DOHH2 (cell line): Measurements from ENCODE around the gene FIBP.

Experiments
- H3F3A ChIP-seq: fragments of 200-600 bp; sonication (generic), shearing (Covaris generic); 2 replicates; pipeline ENCODE4 v1.6.0; 2016; ENCODE audit warnings: antibody characterized with exemption, mild to moderate bottlenecking; ENCODE audit not compliant: control insufficient read depth, insufficient read depth
- H3K27ac ChIP-seq: fragments of 200-600 bp; sonication (generic); 2 replicates; pipeline ENCODE4 v1.5.1; 2014; ENCODE audit warnings: low read depth, mild to moderate bottlenecking, low read length, moderate library complexity
- H3K27me3 ChIP-seq: fragments of 200-600 bp; sonication (generic); 2 replicates; pipeline ENCODE4 v1.6.1; 2014; ENCODE audit warnings: mild to moderate bottlenecking, low read length, mixed read lengths; ENCODE audit not compliant: control insufficient read depth
- H3K36me3 ChIP-seq: fragments of 200-600 bp; sonication (generic); 2 replicates; pipeline ENCODE4 v1.6.1; 2014; ENCODE audit warnings: mild to moderate bottlenecking, low read length, moderate library complexity, mixed read lengths; ENCODE audit not compliant: control insufficient read depth
- H3K4me1 ChIP-seq: fragments of 200-600 bp; sonication (generic); 2 replicates; pipeline ENCODE4 v1.6.1; 2014; ENCODE audit warnings: mild to moderate bottlenecking, low read length, mixed read lengths; ENCODE audit not compliant: control insufficient read depth
- H3K4me2 ChIP-seq: fragments of 200-600 bp; sonication (generic); 2 replicates; pipeline ENCODE4 v1.6.0; 2014; ENCODE audit warnings: mild to moderate bottlenecking, low read length, moderate library complexity
- H3K4me3 ChIP-seq: fragments of 200-600 bp; sonication (generic); 2 replicates; pipeline ENCODE4 v1.5.1; 2014; ENCODE audit warnings: mild to moderate bottlenecking, low read length, mixed read lengths
- H3K79me2 ChIP-seq: fragments of 200-600 bp; sonication (generic); 2 replicates; pipeline ENCODE4 v1.6.1; 2014; ENCODE audit warnings: mild to moderate bottlenecking, low read length, mixed read lengths; ENCODE audit not compliant: control insufficient read depth
- H3K9me2 ChIP-seq: fragments of 200-600 bp; sonication (generic); replicated peaks from 2 replicates; pipeline ENCODE4 v1.6.1; 2014; ENCODE audit warnings: mild to moderate bottlenecking, low read length, mixed read lengths; ENCODE audit not compliant: control insufficient read depth
- H3K9me3 ChIP-seq: fragments of 200-600 bp; sonication (generic); 2 replicates; pipeline ENCODE4 v1.6.1; 2014; ENCODE audit warnings: antibody characterized with exemption, low read length, mixed read lengths; ENCODE audit not compliant: control insufficient read depth, insufficient read depth
- H4K20me1 ChIP-seq: fragments of 200-600 bp; sonication (generic); 2 replicates; pipeline ENCODE4 v1.6.0; 2014; ENCODE audit warnings: low read depth, mild to moderate bottlenecking, antibody characterized with exemption, low read length, moderate library complexity; ENCODE audit not compliant: control insufficient read depth, insufficient read depth
- EZH2phosphoT487 ChIP-seq: fragments of 200-600 bp; sonication (generic); IDR thresholded peaks from 2 replicates; pipeline ENCODE4 v1.6.1; 2017; ENCODE audit warnings: borderline replicate concordance, mild to moderate bottlenecking, antibody characterized with exemption, low read length, moderate library complexity, mixed read lengths
- TF ChIP-seq, protein P1 (sequence below): fragments of 200-600 bp; sonication (generic); IDR thresholded peaks from one replicate; pipeline ENCODE4 v1.5.1; 2014; ENCODE audit warnings: antibody characterized with exemption, mild to moderate bottlenecking, low read depth, low read length; ENCODE audit not compliant: poor library complexity, severe bottlenecking

FIBP gene

DNA sequence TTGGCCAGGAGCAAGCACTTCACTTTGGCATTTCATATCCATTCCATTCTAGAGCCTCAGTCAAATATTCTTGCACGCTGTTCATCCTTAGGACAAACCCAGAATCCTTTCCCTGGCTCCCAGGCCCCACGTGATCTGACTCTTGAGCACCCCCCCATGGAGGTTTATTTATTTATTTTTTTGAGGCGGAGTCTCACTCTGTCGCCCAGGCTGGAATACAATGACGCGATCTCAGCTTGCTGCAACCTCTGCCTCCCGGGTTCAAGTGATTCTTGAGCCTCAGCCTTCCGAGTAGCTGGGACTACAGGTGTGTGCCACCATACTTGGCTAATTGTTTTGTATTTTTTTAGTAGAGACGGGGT is 44.3 kb upstream of the FIBP start:
- H3K9me2 ChIP-seq = no peaks in the 10 kb centered on the region
- H3K4me1 ChIP-seq = peaks cover 6% of the 10 kb centered on the region; the same call in 1 of the 2 replicates
- no peaks in the 10 kb centered on the region for H3K36me3 ChIP-seq
- no peak for TF ChIP-seq EZH2phosphoT487
- TF ChIP-seq, protein P1, sequence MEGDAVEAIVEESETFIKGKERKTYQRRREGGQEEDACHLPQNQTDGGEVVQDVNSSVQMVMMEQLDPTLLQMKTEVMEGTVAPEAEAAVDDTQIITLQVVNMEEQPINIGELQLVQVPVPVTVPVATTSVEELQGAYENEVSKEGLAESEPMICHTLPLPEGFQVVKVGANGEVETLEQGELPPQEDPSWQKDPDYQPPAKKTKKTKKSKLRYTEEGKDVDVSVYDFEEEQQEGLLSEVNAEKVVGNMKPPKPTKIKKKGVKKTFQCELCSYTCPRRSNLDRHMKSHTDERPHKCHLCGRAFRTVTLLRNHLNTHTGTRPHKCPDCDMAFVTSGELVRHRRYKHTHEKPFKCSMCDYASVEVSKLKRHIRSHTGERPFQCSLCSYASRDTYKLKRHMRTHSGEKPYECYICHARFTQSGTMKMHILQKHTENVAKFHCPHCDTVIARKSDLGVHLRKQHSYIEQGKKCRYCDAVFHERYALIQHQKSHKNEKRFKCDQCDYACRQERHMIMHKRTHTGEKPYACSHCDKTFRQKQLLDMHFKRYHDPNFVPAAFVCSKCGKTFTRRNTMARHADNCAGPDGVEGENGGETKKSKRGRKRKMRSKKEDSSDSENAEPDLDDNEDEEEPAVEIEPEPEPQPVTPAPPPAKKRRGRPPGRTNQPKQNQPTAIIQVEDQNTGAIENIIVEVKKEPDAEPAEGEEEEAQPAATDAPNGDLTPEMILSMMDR = no peak
- no peaks in the 10 kb centered on the region for H3K9me3 ChIP-seq
- no peak overlapping the region for H3K4me3 ChIP-seq
- H3K27me3 ChIP-seq = no peaks in the 10 kb centered on the region
- no peaks in the 10 kb centered on the region for H3F3A ChIP-seq
- no peak overlapping the region for H3K4me2 ChIP-seq
- H3K27ac ChIP-seq = no peak overlapping the region
- H4K20me1 ChIP-seq = no peaks in the 10 kb centered on the region
- no peaks in the 10 kb centered on the region for H3K79me2 ChIP-seq

GRCh38 chr11:65931773-65932557 is 43.7 kb upstream of the FIBP start:
- Histone ChIP-seq H3K27ac (no peak overlapping the region), H4K20me1 (no peaks in the 10 kb centered on the region), H3F3A (no peaks in the 10 kb centered on the region), H3K4me3 (no peak overlapping the region), H3K9me3 (no peaks in the 10 kb centered on the region), H3K4me2 (no peak overlapping the region), H3K27me3 (no peaks in the 10 kb centered on the region), H3K4me1 (peaks cover 6% of the 10 kb centered on the region; the same call in 1 of the 2 replicates), H3K79me2 (no peaks in the 10 kb centered on the region), H3K9me2 (no peaks in the 10 kb centered on the region), H3K36me3 (no peaks in the 10 kb centered on the region)
- TF ChIP-seq EZH2phosphoT487 = no peak
- TF ChIP-seq, protein P1 = no peak

DNA sequence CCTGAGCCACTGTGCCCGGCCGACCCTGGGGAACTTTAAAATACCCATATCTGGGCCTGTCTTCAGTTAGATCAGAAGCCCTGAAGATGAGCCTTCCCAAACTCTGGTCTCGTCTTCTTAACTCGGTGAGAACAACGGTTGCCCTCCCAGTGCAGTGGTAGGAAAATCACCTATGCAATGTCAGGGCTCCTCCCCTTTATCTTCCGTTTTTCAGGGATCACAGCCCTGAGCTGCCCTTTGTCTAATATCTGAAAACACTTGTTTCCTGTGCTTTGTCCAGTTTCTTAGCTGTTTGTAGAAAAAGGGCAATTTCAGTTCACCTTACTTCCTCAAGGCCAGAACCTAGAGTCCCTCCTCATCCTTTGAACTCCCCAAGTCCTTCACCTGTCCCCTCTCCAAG is 40.4 kb upstream of the FIBP start:
- no peaks in the 10 kb centered on the region for H3K9me3 ChIP-seq
- no peaks in the 10 kb centered on the region for H3K27me3 ChIP-seq
- H3F3A ChIP-seq = no peaks in the 10 kb centered on the region
- no peak overlapping the region for H3K4me3 ChIP-seq
- no peaks in the 10 kb centered on the region for H3K36me3 ChIP-seq
- no peak overlapping the region for H3K27ac ChIP-seq
- H4K20me1 ChIP-seq = no peaks in the 10 kb centered on the region
- TF ChIP-seq, protein P1 = no peak
- no peak for TF ChIP-seq EZH2phosphoT487
- H3K79me2 ChIP-seq = no peaks in the 10 kb centered on the region
- H3K4me2 ChIP-seq = no peak overlapping the region
- peaks cover 6% of the 10 kb centered on the region; the same call in 1 of the 2 replicates for H3K4me1 ChIP-seq
- no peaks in the 10 kb centered on the region for H3K9me2 ChIP-seq
